Hepatocyte (in vitro differentiated cells): ENCODE measurements around the gene NLK.

Experiments used
- EZH2 ChIP-seq: fragments of 200-600 bp; sonication (generic); IDR thresholded peaks from 2 replicates; pipeline ENCODE4 v1.6.1; 2016; ENCODE audit warnings: antibody characterized with exemption, mild to moderate bottlenecking, borderline replicate concordance
- EZH2phosphoT487 ChIP-seq: fragments of 200-600 bp; sonication (generic); IDR thresholded peaks from one replicate; pipeline ENCODE4 v1.6.1; 2018; ENCODE audit warnings: antibody characterized with exemption, mild to moderate bottlenecking, low read depth, moderate library complexity; ENCODE audit not compliant: unreplicated experiment, severe bottlenecking
- TF ChIP-seq, protein P1 (sequence below): fragments of 200-600 bp; sonication (generic); IDR thresholded peaks from 2 replicates; pipeline ENCODE4 v1.5.1; 2016; ENCODE audit warnings: antibody characterized with exemption, mild to moderate bottlenecking; ENCODE audit not compliant: poor library complexity

DNA sequence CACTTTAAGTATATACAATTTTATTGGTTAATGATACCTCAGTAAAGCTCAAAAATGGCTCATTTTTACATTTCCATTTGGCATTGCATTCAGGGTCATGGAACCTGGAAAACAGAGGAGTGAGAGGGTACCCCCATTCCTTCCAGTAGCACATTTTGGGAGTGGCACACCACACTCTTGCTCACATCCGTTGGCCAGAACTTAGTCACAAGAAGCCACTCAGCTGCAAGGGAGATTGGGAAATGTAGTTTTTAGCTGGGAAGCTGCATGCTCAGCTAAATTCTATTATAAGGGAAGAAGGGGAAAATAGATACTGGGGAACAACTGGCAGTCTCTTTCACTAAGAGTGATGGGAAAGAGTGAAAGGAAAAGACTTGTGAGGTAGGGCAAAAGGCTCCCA lies 174.1 kb downstream of the NLK start:
- TF ChIP-seq, protein P1, sequence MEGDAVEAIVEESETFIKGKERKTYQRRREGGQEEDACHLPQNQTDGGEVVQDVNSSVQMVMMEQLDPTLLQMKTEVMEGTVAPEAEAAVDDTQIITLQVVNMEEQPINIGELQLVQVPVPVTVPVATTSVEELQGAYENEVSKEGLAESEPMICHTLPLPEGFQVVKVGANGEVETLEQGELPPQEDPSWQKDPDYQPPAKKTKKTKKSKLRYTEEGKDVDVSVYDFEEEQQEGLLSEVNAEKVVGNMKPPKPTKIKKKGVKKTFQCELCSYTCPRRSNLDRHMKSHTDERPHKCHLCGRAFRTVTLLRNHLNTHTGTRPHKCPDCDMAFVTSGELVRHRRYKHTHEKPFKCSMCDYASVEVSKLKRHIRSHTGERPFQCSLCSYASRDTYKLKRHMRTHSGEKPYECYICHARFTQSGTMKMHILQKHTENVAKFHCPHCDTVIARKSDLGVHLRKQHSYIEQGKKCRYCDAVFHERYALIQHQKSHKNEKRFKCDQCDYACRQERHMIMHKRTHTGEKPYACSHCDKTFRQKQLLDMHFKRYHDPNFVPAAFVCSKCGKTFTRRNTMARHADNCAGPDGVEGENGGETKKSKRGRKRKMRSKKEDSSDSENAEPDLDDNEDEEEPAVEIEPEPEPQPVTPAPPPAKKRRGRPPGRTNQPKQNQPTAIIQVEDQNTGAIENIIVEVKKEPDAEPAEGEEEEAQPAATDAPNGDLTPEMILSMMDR = no peak
- TF ChIP-seq EZH2phosphoT487 (no peak), EZH2 (no peak)
